A172 (cell line): ENCODE measurements around the gene MEIS1. TPM values are rescaled to one million over a fixed set of nuclear protein-coding genes. Genes with fewer than 3 reads are reported as not detected.
A peak's percentile ranks its signal among the peaks of the same experiment; 100 is the strongest.
"Not testable (repeated sequence)": the region's sequence is repeated elsewhere in the genome, so short reads cannot be mapped to it uniquely, and the experiment has no call there.

ENCODE experiments used
- DNase-seq: peaks from one replicate; pipeline ENCODE4 v3.0.0-alpha.2; 2015; ENCODE audit warnings: low spot score
- total RNA-seq: library from RNA; depleted of rRNA; stranded (reverse); fragments of >200 nt; shearing (Covaris generic); gene quantifications from 2 replicates; pipeline ENCODE4 v1.2.3, GENCODE V29; 2014; rRNA removed

Gene MEIS1
- total RNA-seq = 29.0 and 30.1 TPM in 2 replicates

GRCh38 chr2:66434679-66435548 is at the start of gene MEIS1:
Gene MEIS1 (plus strand): TSS chr2:66435125. CDS start chr2:66435857, 732 bp downstream.
- peak; percentile 94 for DNase-seq

- DNase-seq = no peak
These were observed 47.7 kb upstream of the MEIS1 start for GRCh38 chr2:66387016-66387753.

- DNase-seq = peak; percentile 73
These were observed 45.2 kb upstream of the MEIS1 start for GRCh38 chr2:66389651-66390131.

GRCh38 chr2:66390152-66390551 is 44.8 kb upstream of the MEIS1 start:
- DNase-seq = no peak

GRCh38 chr2:66390811-66391210 is 44.1 kb upstream of the MEIS1 start:
- no peak for DNase-seq

- not testable (repeated sequence) for DNase-seq
These were observed 43.7 kb upstream of the MEIS1 start for GRCh38 chr2:66391240-66391639.

- DNase-seq = no peak
These were observed 29.5 kb upstream of the MEIS1 start for GRCh38 chr2:66405473-66405872.

- no peak for DNase-seq
These were observed 26.0 kb upstream of the MEIS1 start for GRCh38 chr2:66408905-66409304.

- DNase-seq = no peak
These were observed 22.1 kb upstream of the MEIS1 start for GRCh38 chr2:66412874-66413273.

GRCh38 chr2:66414896-66415295 is 20.0 kb upstream of the MEIS1 start:
- DNase-seq = no peak

- no peak for DNase-seq
These were observed 16.5 kb upstream of the MEIS1 start for GRCh38 chr2:66418381-66418780.

- DNase-seq = no peak
These were observed 13.3 kb upstream of the MEIS1 start for GRCh38 chr2:66421612-66422011.

GRCh38 chr2:66423391-66424124 is 11.4 kb upstream of the MEIS1 start:
- DNase-seq = no peak

GRCh38 chr2:66426244-66427111 is 8.4 kb upstream of the MEIS1 start:
- no peak for DNase-seq

- DNase-seq = no peak
These were observed 7.6 kb upstream of the MEIS1 start for GRCh38 chr2:66427300-66427699.

GRCh38 chr2:66428986-66429612 is 5.8 kb upstream of the MEIS1 start:
- peak; percentile 57 for DNase-seq

- no peak for DNase-seq
These were observed 5.0 kb upstream of the MEIS1 start for GRCh38 chr2:66429693-66430504.

GRCh38 chr2:66430505-66431273 is 4.2 kb upstream of the MEIS1 start:
- DNase-seq = no peak

- no peak for DNase-seq
These were observed 3.7 kb upstream of the MEIS1 start for GRCh38 chr2:66431274-66431642.
